ENCODE measurements around the gene CDK3. TPM values are rescaled to one million over a fixed set of nuclear protein-coding genes. Genes with fewer than 3 reads are reported as not detected.

CDK3 gene
- total RNA-seq, 1 experiment from 2014 or later: 7.1 TPM

DNA sequence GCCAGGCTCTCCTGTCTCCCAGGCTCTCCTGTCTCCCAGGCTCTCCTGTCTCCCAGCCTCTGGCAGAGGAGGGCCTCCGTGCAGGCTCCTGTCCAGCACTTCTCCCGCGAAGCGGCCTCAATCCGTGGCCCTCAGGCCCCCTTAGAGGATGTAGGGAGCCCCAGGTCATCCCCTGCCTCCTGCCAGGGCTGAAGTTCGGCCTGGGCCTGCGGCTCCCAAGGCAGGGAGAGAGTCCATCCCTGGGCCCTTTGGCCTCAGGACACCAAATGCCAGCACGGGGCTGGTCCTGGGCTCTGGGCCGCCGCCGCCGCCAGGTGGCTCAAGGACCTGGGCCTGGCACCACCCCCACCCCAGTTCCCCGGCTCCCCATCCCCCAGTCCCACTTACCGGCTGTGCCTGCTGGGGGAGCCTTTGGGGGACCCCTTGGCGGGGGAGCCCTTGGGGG lies 26.1 kb downstream of the CDK3 start:
- peak overlapping the region; percentile 78 for H3K4me2 ChIP-seq (ENCODE audit: low read length)
- BruUV-seq (replicated peaks): TSS peak; percentile 53

More for the DNA sequence above, 26.1 kb downstream of the CDK3 start:
- intact Hi-C loops (cut with micrococcal nuclease): loop anchor here (5.0 kb wide), 3 partner anchors 46 to 251 kb away; partner anchors contain the start of genes EXOC7, GALR2 and SRP68
- Histone ChIP-seq H3K9me2 (ENCODE audit: insufficient read depth) (no peaks in the 10 kb centered on the region), H3K9me3 (ENCODE audit: control insufficient read depth in 1 of 2, insufficient read depth in 1 of 2, low read depth in 1 of 2, low read length in 2 of 2) (no peaks in the 10 kb centered on the region), H2AFZ (ENCODE audit: low read depth, low read length, poor library complexity, severe bottlenecking) (no peak overlapping the region), H3K4me3 (replicated peaks in 1 of 2; ENCODE audit: low read depth in 1 of 2, low read length in 2 of 2) (peak overlapping the region; percentile 69 to 85), H3K79me2 (ENCODE audit: insufficient read depth, low read length) (peaks cover 36% of the 10 kb centered on the region), H3K27me3 (ENCODE audit: insufficient read depth, low read length) (no peaks in the 10 kb centered on the region), H3K27ac (ENCODE audit: low read depth, low read length) (peak overlapping the region; percentile 96), H3K9ac (ENCODE audit: low read length) (peak overlapping the region; percentile 76), H4K20me1 (ENCODE audit: insufficient read depth) (no peaks in the 10 kb centered on the region), H3K36me3 (ENCODE audit: control insufficient read depth in 1 of 2, insufficient read depth in 2 of 2, low read length in 2 of 2) (peaks cover 9 to 14% of the 10 kb centered on the region in 2 experiments), H3K4me1 (ENCODE audit: control insufficient read depth in 1 of 2, insufficient read depth in 2 of 2, low read length in 2 of 2) (peaks cover 42 to 61% of the 10 kb centered on the region in 2 experiments)
- ATAC-seq: peak; percentile 71
- TF ChIP-seq, protein P1, sequence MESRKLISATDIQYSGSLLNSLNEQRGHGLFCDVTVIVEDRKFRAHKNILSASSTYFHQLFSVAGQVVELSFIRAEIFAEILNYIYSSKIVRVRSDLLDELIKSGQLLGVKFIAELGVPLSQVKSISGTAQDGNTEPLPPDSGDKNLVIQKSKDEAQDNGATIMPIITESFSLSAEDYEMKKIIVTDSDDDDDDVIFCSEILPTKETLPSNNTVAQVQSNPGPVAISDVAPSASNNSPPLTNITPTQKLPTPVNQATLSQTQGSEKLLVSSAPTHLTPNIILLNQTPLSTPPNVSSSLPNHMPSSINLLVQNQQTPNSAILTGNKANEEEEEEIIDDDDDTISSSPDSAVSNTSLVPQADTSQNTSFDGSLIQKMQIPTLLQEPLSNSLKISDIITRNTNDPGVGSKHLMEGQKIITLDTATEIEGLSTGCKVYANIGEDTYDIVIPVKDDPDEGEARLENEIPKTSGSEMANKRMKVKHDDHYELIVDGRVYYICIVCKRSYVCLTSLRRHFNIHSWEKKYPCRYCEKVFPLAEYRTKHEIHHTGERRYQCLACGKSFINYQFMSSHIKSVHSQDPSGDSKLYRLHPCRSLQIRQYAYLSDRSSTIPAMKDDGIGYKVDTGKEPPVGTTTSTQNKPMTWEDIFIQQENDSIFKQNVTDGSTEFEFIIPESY (IDR thresholded peaks at IDR 0.05; ENCODE audit: extremely low read depth, insufficient replicate concordance, low read length): no peak
- TF ChIP-seq POLR2A (IDR thresholded peaks at IDR 0.05; ENCODE audit: borderline replicate concordance, extremely low read depth, insufficient read depth, insufficient read length) (no peak), ZFX (IDR thresholded peaks at IDR 0.05) (peak; percentile 66; the same call in 1 of the 2 replicates), RAD21 (IDR thresholded peaks at IDR 0.05; ENCODE audit: low read depth) (no peak), EGR1 (IDR thresholded peaks at IDR 0.05; ENCODE audit: low read depth) (no peak), TCF7L2 (IDR thresholded peaks at IDR 0.05; ENCODE audit: borderline replicate concordance, extremely low read depth, insufficient read depth, insufficient read length) (no peak), FOSL1 (IDR thresholded peaks at IDR 0.05; ENCODE audit: low read depth) (no peak)
- TF ChIP-seq, protein P2, sequence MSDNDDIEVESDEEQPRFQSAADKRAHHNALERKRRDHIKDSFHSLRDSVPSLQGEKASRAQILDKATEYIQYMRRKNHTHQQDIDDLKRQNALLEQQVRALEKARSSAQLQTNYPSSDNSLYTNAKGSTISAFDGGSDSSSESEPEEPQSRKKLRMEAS (IDR thresholded peaks at IDR 0.05): no peak
- TF ChIP-seq, protein P3, sequence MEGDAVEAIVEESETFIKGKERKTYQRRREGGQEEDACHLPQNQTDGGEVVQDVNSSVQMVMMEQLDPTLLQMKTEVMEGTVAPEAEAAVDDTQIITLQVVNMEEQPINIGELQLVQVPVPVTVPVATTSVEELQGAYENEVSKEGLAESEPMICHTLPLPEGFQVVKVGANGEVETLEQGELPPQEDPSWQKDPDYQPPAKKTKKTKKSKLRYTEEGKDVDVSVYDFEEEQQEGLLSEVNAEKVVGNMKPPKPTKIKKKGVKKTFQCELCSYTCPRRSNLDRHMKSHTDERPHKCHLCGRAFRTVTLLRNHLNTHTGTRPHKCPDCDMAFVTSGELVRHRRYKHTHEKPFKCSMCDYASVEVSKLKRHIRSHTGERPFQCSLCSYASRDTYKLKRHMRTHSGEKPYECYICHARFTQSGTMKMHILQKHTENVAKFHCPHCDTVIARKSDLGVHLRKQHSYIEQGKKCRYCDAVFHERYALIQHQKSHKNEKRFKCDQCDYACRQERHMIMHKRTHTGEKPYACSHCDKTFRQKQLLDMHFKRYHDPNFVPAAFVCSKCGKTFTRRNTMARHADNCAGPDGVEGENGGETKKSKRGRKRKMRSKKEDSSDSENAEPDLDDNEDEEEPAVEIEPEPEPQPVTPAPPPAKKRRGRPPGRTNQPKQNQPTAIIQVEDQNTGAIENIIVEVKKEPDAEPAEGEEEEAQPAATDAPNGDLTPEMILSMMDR (IDR thresholded peaks at IDR 0.05 in 2 of 3, conservative IDR thresholded peaks at IDR 0.05 in 1 of 3; ENCODE audit: borderline replicate concordance in 1 of 3, insufficient read depth in 1 of 3, low read depth in 2 of 3, low read length in 2 of 3): peak in 2 of 3 experiments; percentile 48 to 54; a peak in 4 of 6 replicates
- ChIA-PET RAD21 (ENCODE audit: low non-redundant PET in 1 of 2, low total read pairs in 2 of 2, uncharacterized antibody in 2 of 2, unreplicated experiment in 2 of 2) (interaction anchor here in 1 of 2 experiments (1.0 kb wide), 1 partner anchor 12 kb away, joined by 3 read pairs; no protein-coding TSS in a partner anchor), CTCF (interaction anchor here (0.7 kb wide), 1 partner anchor 45 kb away, joined by 4 read pairs; the partner anchor contains the start of gene SRP68), POLR2A (interaction anchor here (0.7 to 1.0 kb wide), 2 partner anchors 10 to 46 kb away, joined by 3 read pairs; partner anchors contain the start of gene SRP68)
- no peak for DNase-seq (ENCODE audit: low read depth, low spot score)
